Cardiac muscle cell (in vitro differentiated cells and primary cell): ENCODE measurements around the gene PUDP. TPM values are rescaled to one million over a fixed set of nuclear protein-coding genes. Genes with fewer than 3 reads are reported as not detected.

Source experiments
- DNase-seq, 2 donors: peaks; one replicate each; pipeline versions ENCODE4 v3.0.0 to v3.0.0-alpha.2; 2010 to 2017; ENCODE audit warnings: low read depth in 1 of 2, low spot score in 1 of 2
- H3K27ac ChIP-seq: fragments of 200-600 bp; sonication (generic); 2 replicates; pipeline ENCODE4 v1.5.1; 2016
- H3K27me3 ChIP-seq: fragments of 200-600 bp; sonication (generic); 2 replicates; pipeline ENCODE4 v1.6.0; 2016; ENCODE audit warnings: control low read depth
- H3K36me3 ChIP-seq: fragments of 200-600 bp; sonication (generic); 2 replicates; pipeline ENCODE4 v1.5.1; 2016; ENCODE audit warnings: control low read depth
- H3K4me1 ChIP-seq: fragments of 200-600 bp; sonication (generic); 2 replicates; pipeline ENCODE4 v1.8.1; 2017; ENCODE audit warnings: low read depth, mild to moderate bottlenecking, mixed run types
- H3K4me3 ChIP-seq: fragments of 200-600 bp; sonication (generic); 2 replicates; pipeline ENCODE4 v1.5.1; 2016; ENCODE audit warnings: mild to moderate bottlenecking
- H3K9me3 ChIP-seq: fragments of 200-600 bp; sonication (generic); 2 replicates; pipeline ENCODE4 v1.5.1; 2017; ENCODE audit warnings: low read depth, mild to moderate bottlenecking, control low read depth
- CTCF ChIP-seq: IDR thresholded peaks from 2 replicates; pipeline ENCODE4 v1.5.1; 2012; ENCODE audit warnings: low read depth, mild to moderate bottlenecking, low read length
- polyA plus RNA-seq: library from polyadenylated mRNA; unstranded; fragments of >200 nt; fragmentation: Nextera tagmentation; extraction: Ambion mirVana; gene quantifications from 2 replicates; pipeline ENCODE4 v1.2.1, GENCODE V29; 2016
- total RNA-seq: library from RNA; depleted of rRNA; stranded (reverse); fragments of >200 nt; gene quantifications from 2 replicates; pipeline ENCODE4 v1.2.3, GENCODE V29; 2016

The PUDP gene
- total and polyA plus RNA-seq, 2 experiments from 2014 or later, result 81.5 to 105 TPM

GRCh38 chrX:7147413-7147977 lies 458 bp downstream of the PUDP start, which contains the start of gene STS:
TSS of gene STS (plus strand) at chrX:7147712. CDS start at chrX:7253200, 105,488 bp downstream.
- Histone ChIP-seq H3K27ac (peak within 1 kb of the TSS; percentile 89), H3K4me3 (peak within 1 kb of the TSS; percentile 86), H3K36me3 (no peaks in the 10 kb centered on the region), H3K4me1 (peaks cover 4% of the 10 kb centered on the region), H3K9me3 (no peaks in the 10 kb centered on the region), H3K27me3 (peaks cover 3% of the 10 kb centered on the region)
- no peak for TF ChIP-seq CTCF
- peak; percentile 46 to 70 for DNase-seq

GRCh38 chrX:7146703-7147412 lies 1.1 kb downstream of the PUDP start:
- TF ChIP-seq CTCF, result no peak
- no peaks in the 10 kb centered on the region for H3K36me3 ChIP-seq
- no peaks in the 10 kb centered on the region for H3K27me3 ChIP-seq
- H3K9me3 ChIP-seq, result no peaks in the 10 kb centered on the region
- no peak overlapping the region for H3K27ac ChIP-seq
- DNase-seq, result peak in 1 of 2 donors; percentile 7
- H3K4me1 ChIP-seq, result peaks cover 4% of the 10 kb centered on the region
- peak overlapping the region; percentile 86 for H3K4me3 ChIP-seq

- no peak overlapping the region for H3K4me3 ChIP-seq
- H3K27me3 ChIP-seq, result no peaks in the 10 kb centered on the region
- TF ChIP-seq CTCF, result no peak
- H3K27ac ChIP-seq, result no peak overlapping the region
- no peaks in the 10 kb centered on the region for H3K36me3 ChIP-seq
- peaks cover 4% of the 10 kb centered on the region for H3K4me1 ChIP-seq
- H3K9me3 ChIP-seq, result no peaks in the 10 kb centered on the region
- DNase-seq, result no peak
These were observed 1.8 kb downstream of the PUDP start for GRCh38 chrX:7146020-7146702.

GRCh38 chrX:7145454-7145853 lies 2.5 kb downstream of the PUDP start:
- no peak for DNase-seq
- TF ChIP-seq CTCF, result no peak
- Histone ChIP-seq H3K4me3 (no peak overlapping the region), H3K27me3 (no peaks in the 10 kb centered on the region), H3K9me3 (no peaks in the 10 kb centered on the region), H3K27ac (no peak overlapping the region), H3K36me3 (no peaks in the 10 kb centered on the region), H3K4me1 (peaks cover 4% of the 10 kb centered on the region)

- Histone ChIP-seq H3K4me1 (peaks cover 4% of the 10 kb centered on the region), H3K27ac (peak overlapping the region; percentile 26), H3K27me3 (no peaks in the 10 kb centered on the region), H3K36me3 (no peaks in the 10 kb centered on the region), H3K4me3 (no peak overlapping the region), H3K9me3 (no peaks in the 10 kb centered on the region)
- DNase-seq, result no peak
- TF ChIP-seq CTCF, result no peak
These were observed 3.9 kb downstream of the PUDP start for GRCh38 chrX:7143941-7144525.
